Heart left ventricle (tissue), 16 donors: Measurements from ENCODE around the gene MCM3AP. TPM values are rescaled to one million over a fixed set of nuclear protein-coding genes. Genes with fewer than 3 reads are reported as not detected.

ENCODE experiments used
- ATAC-seq, 4 donors: fragments of 200-7000 bp; cut with Tn5 transposase; one replicate each; pipeline ENCODE4 v1.9.1; 2020 to 2022; ENCODE audit warnings: moderate library complexity in 4 of 4, mild to moderate bottlenecking in 3 of 4, moderate number of reproducible peaks in 1 of 4
- DNase-seq, 5 donors: peaks; one replicate each; pipeline ENCODE4 v3.0.0-alpha.2; 2020
- H3K27ac ChIP-seq, 12 donors: fragments of 200-600 bp; sonication (generic) in 4 of 12; one replicate each; pipeline versions ENCODE4 v1.5.0 to v1.8.0; 2016 to 2022; ENCODE audit warnings: mild to moderate bottlenecking in 2 of 12
- H3K27me3 ChIP-seq, 9 donors: fragments of 200-600 bp; sonication (generic) in 2 of 9; one replicate each; pipeline versions ENCODE4 v1.5.1 to v1.8.0; 2016 to 2022; ENCODE audit warnings: mild to moderate bottlenecking in 3 of 9
- H3K36me3 ChIP-seq, 9 donors: fragments of 200-600 bp; sonication (generic) in 2 of 9; one replicate each; pipeline versions ENCODE4 v1.5.0 to v1.8.0; 2018 to 2022; ENCODE audit warnings: mild to moderate bottlenecking in 2 of 9
- H3K4me1 ChIP-seq, 12 donors: fragments of 200-600 bp; sonication (generic) in 4 of 12; one replicate each; pipeline versions ENCODE4 v1.5.0 to v1.8.0; 2016 to 2022; ENCODE audit warnings: mild to moderate bottlenecking in 3 of 12
- H3K4me3 ChIP-seq, 12 donors: fragments of 200-600 bp; sonication (generic) in 4 of 12; one replicate each; pipeline versions ENCODE4 v1.5.0 to v1.8.0; 2017 to 2022; ENCODE audit warnings: mild to moderate bottlenecking in 9 of 12, moderate library complexity in 4 of 12
- H3K9me3 ChIP-seq, 12 donors: fragments of 200-600 bp; sonication (generic) in 4 of 12; one replicate each; pipeline versions ENCODE4 v1.5.0 to v1.8.0; 2016 to 2022; ENCODE audit warnings: mild to moderate bottlenecking in 1 of 12
- POLR2A ChIP-seq, 2 donors: fragments of 450-650 bp; IDR thresholded peaks; one replicate each; pipeline ENCODE4 v1.6.1; 2017; ENCODE audit warnings: antibody characterized with exemption in 2 of 2, mild to moderate bottlenecking in 2 of 2, moderate library complexity in 2 of 2
- WGBS, 4 donors: extraction: QIAGEN DNeasy Blood & Tissue Kit in 2 of 4; methylation state at CpG; one replicate each; pipeline versions ENCODE4 v1.1.5 to v1.1.7; 2013 to 2018; 5-methylcytosine and 5-hydroxymethylcytosine counted together
- intact Hi-C, 10 donors: fragments of 100-400 bp; cut with DNase I; formaldehyde crosslinking; loops; one replicate each; pipeline versions ENCODE4 v1.11.1 to v1.14.2; 2022
- polyA plus RNA-seq, 2 donors: library from polyadenylated mRNA; stranded (reverse); fragments of 200-250 nt; gene quantifications; one replicate each; pipeline ENCODE4 v1.2.3, GENCODE V29; 2013
- total RNA-seq, 9 donors: library from RNA; depleted of rRNA in 2 of 9; stranded (reverse); fragments of >200 nt in 2 of 9; fragmentation: NEBNext Ultra II Directional in 3 of 9; extraction: Animal tissue kit (Norgen Biotek cat#: 25700) in 3 of 9; gene quantifications; one replicate each; pipeline versions ENCODE4 v1.1.0 to v1.2.4, GENCODE V29; 2016 to 2023
- TF ChIP-seq, protein P1 (sequence below), 12 donors: fragments of 200-600 bp; sonication (generic) in 4 of 12; IDR thresholded peaks; one replicate each; pipeline versions ENCODE4 v1.5.0 to v1.8.0; 2018 to 2022; ENCODE audit warnings: antibody characterized with exemption in 12 of 12, mild to moderate bottlenecking in 5 of 12
- donor health status: ischemic (EF 13 %, LVEDD 7.1; RV severe dilation, severe dysfunction).
- donor health status: healthy with polysubstance abuse.
- donor health status: DM: no; HTN: yes; CAD: no.
- donor health status: DM: no; HTN: no; CAD: no.
- donor health status: ischemic (EF 25% LVEDD 6.9; RV normal size, moderate dysfunction).
- donor health status: ischemic (EF 25% LVEDD 5.7; RV mildly dilated, moderate dysfunction).
- donor health status: healthy.
- donor health status: DM: yes; HTN: yes; CAD: no.
- donor health status: ischemic (EF 35%, LVEDD 5.7; RV mildly dilated, moderate dysfunction).
- donor health status: nonischemic (EF 11% LVEDD 7.7; RV severe dilation, severe dysfunction).
- donor health status: DM: yes; HTN: yes; CAD: no.
- donor health status: PGD.
- donor health status: ischemic (EF 29% LVEDD 5.4; RV normal size, mild dysfunction).
- donor health status: nonischemic (EF 23%, LVEDD 6.1; RV moderate dilation, normal function).

Gene MCM3AP
- total and polyA plus RNA-seq, 11 donors, result 24.5 to 69.8 (median 55.3) TPM

DNA sequence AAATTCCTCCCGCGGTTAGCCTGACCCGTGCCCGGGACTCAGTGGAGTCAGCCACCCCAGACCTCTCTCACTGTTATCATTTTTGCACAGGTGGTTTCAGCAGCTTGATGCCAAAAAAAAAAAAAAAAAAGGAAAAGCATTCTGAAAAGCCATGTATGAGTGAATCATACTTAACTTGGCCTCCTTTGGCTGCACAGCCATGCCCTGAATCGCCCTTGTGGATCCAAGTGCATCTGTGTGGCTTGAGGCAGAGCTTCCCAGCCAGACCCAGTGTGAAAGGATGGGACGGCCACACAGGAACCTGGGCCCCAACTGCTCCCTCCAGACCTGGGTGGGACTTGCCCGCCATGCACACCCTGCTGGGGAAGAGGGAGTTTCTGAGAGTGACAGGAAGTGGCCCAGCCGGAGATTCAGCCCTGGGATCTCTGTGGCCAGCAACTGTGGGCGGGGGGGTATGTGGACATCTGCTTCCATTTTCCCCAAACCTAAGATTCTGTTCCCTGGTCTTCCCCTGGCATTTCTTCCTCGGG, 9.3 kb upstream of the MCM3AP start:
- Histone ChIP-seq H3K36me3 (peaks cover 0 to 14% (median 11%) of the 10 kb centered on the region in 9 donors), H3K27me3 (peaks cover 0 to 5% (median 0%) of the 10 kb centered on the region in 9 donors), H3K9me3 (no peaks in the 10 kb centered on the region), H3K4me3 (no peak overlapping the region), H3K27ac (peak overlapping the region in 10 of 12 donors; percentile 38 to 86 (median 81)), H3K4me1 (peaks cover 0 to 36% (median 26%) of the 10 kb centered on the region in 12 donors)
- DNase-seq (peak in 4 of 5 donors; percentile 33 to 58 (median 45)), ATAC-seq (peak in 3 of 4 donors; percentile 31 to 45 (median 40))
- no peak for TF ChIP-seq POLR2A (IDR thresholded peaks at IDR 0.05)
- TF ChIP-seq, protein P1, sequence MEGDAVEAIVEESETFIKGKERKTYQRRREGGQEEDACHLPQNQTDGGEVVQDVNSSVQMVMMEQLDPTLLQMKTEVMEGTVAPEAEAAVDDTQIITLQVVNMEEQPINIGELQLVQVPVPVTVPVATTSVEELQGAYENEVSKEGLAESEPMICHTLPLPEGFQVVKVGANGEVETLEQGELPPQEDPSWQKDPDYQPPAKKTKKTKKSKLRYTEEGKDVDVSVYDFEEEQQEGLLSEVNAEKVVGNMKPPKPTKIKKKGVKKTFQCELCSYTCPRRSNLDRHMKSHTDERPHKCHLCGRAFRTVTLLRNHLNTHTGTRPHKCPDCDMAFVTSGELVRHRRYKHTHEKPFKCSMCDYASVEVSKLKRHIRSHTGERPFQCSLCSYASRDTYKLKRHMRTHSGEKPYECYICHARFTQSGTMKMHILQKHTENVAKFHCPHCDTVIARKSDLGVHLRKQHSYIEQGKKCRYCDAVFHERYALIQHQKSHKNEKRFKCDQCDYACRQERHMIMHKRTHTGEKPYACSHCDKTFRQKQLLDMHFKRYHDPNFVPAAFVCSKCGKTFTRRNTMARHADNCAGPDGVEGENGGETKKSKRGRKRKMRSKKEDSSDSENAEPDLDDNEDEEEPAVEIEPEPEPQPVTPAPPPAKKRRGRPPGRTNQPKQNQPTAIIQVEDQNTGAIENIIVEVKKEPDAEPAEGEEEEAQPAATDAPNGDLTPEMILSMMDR (IDR thresholded peaks at IDR 0.05), result no peak
- WGBS, 4 donors, result 46 to 66% (median 58%) methylated on average over 8 to 10 of the region's 10 CpGs
- intact Hi-C loops, result no loop called here

DNA sequence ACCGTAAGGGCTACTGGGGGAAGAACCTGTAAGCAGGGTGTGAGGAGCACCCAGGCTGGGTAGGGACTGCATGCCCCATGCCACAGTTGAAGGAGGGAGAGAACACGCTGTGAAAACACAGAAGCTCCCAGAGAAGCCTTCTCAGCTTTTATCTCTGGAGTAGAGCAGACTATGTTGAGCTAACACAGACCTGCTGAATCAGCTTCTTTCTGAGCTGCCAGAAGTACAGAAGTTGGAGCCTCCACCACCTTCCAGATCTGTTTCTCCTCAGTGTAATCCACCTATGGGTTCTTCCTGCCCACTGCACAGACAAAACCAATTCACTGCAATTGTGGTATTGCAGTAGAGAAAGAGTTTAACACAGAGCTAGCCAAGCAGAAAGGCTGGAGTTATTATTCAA, 6.2 kb upstream of the MCM3AP start:
- intact Hi-C loops, result no loop called here
- Histone ChIP-seq H3K9me3 (no peaks in the 10 kb centered on the region), H3K27ac (no peak overlapping the region), H3K36me3 (peaks cover 0 to 31% (median 11%) of the 10 kb centered on the region in 9 donors), H3K4me3 (no peak overlapping the region), H3K4me1 (peaks cover 0 to 42% (median 23%) of the 10 kb centered on the region in 12 donors), H3K27me3 (no peaks in the 10 kb centered on the region)
- ATAC-seq, result no peak
- TF ChIP-seq, protein P1 (IDR thresholded peaks at IDR 0.05), result no peak
- WGBS, 4 donors, result 97 to 100% (median 99%) methylated on average over 2 of the region's 2 CpGs
- DNase-seq, result no peak

DNA sequence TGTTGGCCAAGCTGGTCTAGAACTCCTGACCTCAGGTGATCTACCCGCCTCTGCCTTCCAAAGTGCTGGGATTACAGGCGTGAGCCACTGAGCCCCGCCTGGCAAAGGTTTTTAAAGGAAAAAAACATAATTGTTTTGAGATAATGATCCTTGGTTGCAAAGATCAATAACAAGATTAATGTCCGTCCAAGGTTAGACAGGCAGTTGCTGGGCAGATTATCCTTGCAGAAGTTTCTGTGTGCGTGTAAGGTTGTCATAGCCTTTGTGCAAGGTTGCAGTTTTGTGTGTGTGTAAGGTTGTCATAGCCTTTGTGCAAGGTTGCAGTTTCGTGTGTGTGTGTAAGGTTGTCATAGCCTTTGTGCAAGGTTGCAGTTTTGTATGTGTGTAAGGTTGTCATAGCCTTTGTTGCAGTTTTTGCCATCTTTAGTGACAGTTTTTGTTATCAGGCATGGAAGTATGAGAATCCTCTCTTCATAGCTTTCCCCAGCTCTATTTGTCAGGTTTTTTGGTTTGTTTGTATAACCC, 4.3 kb upstream of the MCM3AP start:
- Histone ChIP-seq H3K4me1 (peaks cover 0 to 33% (median 15%) of the 10 kb centered on the region in 12 donors), H3K36me3 (peaks cover 0 to 31% (median 11%) of the 10 kb centered on the region in 9 donors), H3K27ac (no peak overlapping the region), H3K9me3 (no peaks in the 10 kb centered on the region), H3K27me3 (no peaks in the 10 kb centered on the region), H3K4me3 (no peak overlapping the region)
- ATAC-seq (no peak), DNase-seq (no peak)
- intact Hi-C loops, result loop anchor here in 4 of 10 donors (5.0 kb wide), 1 partner anchor 33 kb away; the partner anchor contains the start of genes C21orf58 (in 4 of the 4) and PCNT (in 4 of the 4)
- TF ChIP-seq POLR2A (IDR thresholded peaks at IDR 0.05), result no peak
- TF ChIP-seq, protein P1 (IDR thresholded peaks at IDR 0.05), result no peak
- WGBS, 4 donors, result 75 to 86% (median 83%) methylated on average over 6 of the region's 6 CpGs

DNA sequence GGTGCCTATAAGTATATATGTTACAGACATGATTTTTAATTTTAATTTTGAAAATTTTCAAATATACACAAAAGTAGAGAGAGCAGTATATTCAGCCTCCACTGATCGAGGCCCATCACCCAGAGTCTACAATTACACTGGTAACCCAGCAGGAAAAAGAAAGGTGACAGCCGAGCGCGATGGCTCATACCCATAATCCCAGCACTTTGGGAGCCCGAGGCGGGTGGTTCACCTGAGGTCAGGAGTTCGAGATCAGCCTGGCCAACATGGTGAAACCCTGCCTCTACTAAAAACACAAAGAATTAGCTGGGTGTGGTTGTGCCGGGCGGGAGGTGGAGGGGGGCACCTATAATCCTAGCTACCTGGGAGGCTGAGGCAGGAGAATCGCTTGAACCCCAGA, 2.1 kb upstream of the MCM3AP start:
- ATAC-seq (no peak), DNase-seq (no peak)
- intact Hi-C loops, result loop anchor here in 5 of 10 donors (2.0 to 5.0 kb wide), 2 partner anchors 35 to 37 kb away; partner anchors contain the start of genes PCNT (in 5 of the 5) and C21orf58 (in 4 of the 5)
- WGBS, 4 donors, result 86 to 96% (median 89%) methylated on average over 10 of the region's 10 CpGs
- TF ChIP-seq POLR2A (IDR thresholded peaks at IDR 0.05), result no peak
- TF ChIP-seq, protein P1 (IDR thresholded peaks at IDR 0.05), result no peak
- peak overlapping the region in 2 of 12 donors; percentile 94 to 98 for H3K27ac ChIP-seq
- peak overlapping the region in 3 of 12 donors; percentile 81 to 93 (median 85) for H3K4me3 ChIP-seq
- H3K27me3 ChIP-seq, result no peaks in the 10 kb centered on the region
- no peaks in the 10 kb centered on the region for H3K9me3 ChIP-seq
- peaks cover 0 to 48% (median 31%) of the 10 kb centered on the region in 9 donors for H3K36me3 ChIP-seq
- peaks cover 0 to 53% (median 36%) of the 10 kb centered on the region in 12 donors for H3K4me1 ChIP-seq
